ENCODE results near the gene DTX1. TPM values are rescaled to one million over a fixed set of nuclear protein-coding genes. Genes with fewer than 3 reads are reported as not detected.

The DTX1 gene
- total RNA-seq, 1 donor, result 5.2 TPM

DNA sequence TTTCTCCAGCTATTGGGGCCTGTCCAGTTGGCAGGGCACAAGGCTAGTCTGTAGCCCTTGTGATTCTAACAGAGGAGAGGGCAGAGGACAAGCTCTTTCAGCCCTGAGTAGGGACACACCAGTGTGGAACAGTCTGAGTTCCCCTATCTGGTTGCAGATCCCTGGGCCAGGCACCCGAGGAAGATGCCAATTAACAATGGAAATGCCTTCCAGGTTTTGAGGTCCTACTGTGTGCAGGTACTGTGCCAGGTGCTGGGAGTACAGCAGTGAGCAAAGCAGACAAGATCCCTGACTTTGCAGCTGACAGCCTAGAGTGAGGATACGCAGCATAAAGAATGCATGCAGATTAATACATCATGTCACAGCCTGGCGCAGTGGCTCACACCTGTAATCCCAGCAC lies 17.1 kb downstream of the DTX1 start:
- Histone ChIP-seq H3K4me1 (ENCODE audit: insufficient read depth, low read length) (peaks cover 42% of the 10 kb centered on the region), H3K27me3 (ENCODE audit: insufficient read depth, low read length) (peaks cover 2% of the 10 kb centered on the region), H3K9me3 (ENCODE audit: low read depth, low read length) (no peaks in the 10 kb centered on the region), H3K4me3 (ENCODE audit: low read length) (no peak overlapping the region)

GRCh38 chr12:113075137-113075683 lies 18.7 kb downstream of the DTX1 start:
- Histone ChIP-seq H3K9me3 (ENCODE audit: low read depth, low read length) (no peaks in the 10 kb centered on the region), H3K27me3 (ENCODE audit: insufficient read depth, low read length) (peaks cover 2% of the 10 kb centered on the region), H3K4me1 (ENCODE audit: insufficient read depth, low read length) (peaks cover 38% of the 10 kb centered on the region), H3K4me3 (ENCODE audit: low read length) (no peak overlapping the region)

GRCh38 chr12:113077057-113077858 lies 20.7 kb downstream of the DTX1 start:
- Histone ChIP-seq H3K27me3 (ENCODE audit: insufficient read depth, low read length) (peaks cover 2% of the 10 kb centered on the region), H3K4me3 (ENCODE audit: low read length) (no peak overlapping the region), H3K4me1 (ENCODE audit: insufficient read depth, low read length) (peaks cover 32% of the 10 kb centered on the region), H3K9me3 (ENCODE audit: low read depth, low read length) (no peaks in the 10 kb centered on the region)

GRCh38 chr12:113077859-113078255 lies 21.3 kb downstream of the DTX1 start:
- H3K9me3 ChIP-seq (ENCODE audit: low read depth, low read length), result no peaks in the 10 kb centered on the region
- H3K4me3 ChIP-seq (ENCODE audit: low read length), result no peak overlapping the region
- peaks cover 2% of the 10 kb centered on the region for H3K27me3 ChIP-seq (ENCODE audit: insufficient read depth, low read length)
- H3K4me1 ChIP-seq (ENCODE audit: insufficient read depth, low read length), result peaks cover 32% of the 10 kb centered on the region

DNA sequence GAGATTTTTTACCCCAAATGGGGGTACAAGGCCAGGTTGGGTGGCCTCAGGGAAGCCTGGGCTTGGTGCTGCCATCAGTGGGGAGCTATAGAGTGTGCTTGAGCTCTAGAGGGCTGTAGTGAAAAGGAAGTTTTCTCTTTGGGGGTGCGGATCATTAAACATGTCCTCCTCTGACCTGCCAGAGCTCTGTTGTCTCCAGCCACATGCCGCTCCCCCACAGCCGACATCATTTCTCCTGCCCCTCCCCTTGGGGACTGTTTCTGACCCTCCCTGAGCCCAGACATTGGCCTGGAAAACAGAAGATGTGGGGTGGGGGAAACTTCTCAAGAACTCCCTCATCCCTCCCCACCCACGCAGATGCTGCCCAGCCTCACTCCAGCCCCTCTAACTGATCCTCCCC lies 25.3 kb downstream of the DTX1 start:
- H3K27me3 ChIP-seq (ENCODE audit: insufficient read depth, low read length), result peaks cover 2% of the 10 kb centered on the region
- H3K4me1 ChIP-seq (ENCODE audit: insufficient read depth, low read length), result peaks cover 36% of the 10 kb centered on the region
- H3K4me3 ChIP-seq (ENCODE audit: low read length), result no peak overlapping the region
- no peaks in the 10 kb centered on the region for H3K9me3 ChIP-seq (ENCODE audit: low read depth, low read length)

GRCh38 chr12:113082486-113083148 lies 26.1 kb downstream of the DTX1 start:
- peaks cover 2% of the 10 kb centered on the region for H3K27me3 ChIP-seq (ENCODE audit: insufficient read depth, low read length)
- no peaks in the 10 kb centered on the region for H3K9me3 ChIP-seq (ENCODE audit: low read depth, low read length)
- peaks cover 44% of the 10 kb centered on the region for H3K4me1 ChIP-seq (ENCODE audit: insufficient read depth, low read length)
- H3K4me3 ChIP-seq (ENCODE audit: low read length), result no peak overlapping the region

DNA sequence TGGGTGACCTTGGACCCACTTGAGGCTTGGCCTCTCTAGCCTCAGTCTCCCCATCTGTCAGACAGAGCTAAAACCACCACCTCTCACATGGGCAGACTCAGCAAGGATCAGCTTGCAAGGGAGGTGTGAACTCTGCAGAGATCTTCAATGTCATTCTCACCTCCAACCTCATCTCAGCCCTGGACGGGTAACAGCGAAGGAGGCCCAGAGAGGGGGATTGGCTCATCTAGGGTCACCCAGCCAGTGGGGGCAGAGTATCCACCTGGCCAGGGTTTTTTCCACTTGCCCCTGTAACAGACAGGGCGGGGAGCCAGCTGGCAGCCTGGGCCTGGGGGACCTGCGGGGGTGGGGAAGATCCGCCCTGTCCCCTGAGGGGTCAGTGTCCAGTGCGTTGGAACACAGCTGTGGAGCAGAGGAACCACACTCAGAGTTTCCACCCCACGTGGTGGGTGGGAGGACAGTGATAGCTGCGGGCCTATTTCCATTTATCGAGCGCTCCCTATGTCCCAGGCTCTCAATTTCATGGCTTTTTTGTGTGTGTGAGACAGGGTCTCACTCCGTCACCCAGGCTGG lies 27.4 kb downstream of the DTX1 start:
- Histone ChIP-seq H3K4me3 (ENCODE audit: low read length) (no peak overlapping the region), H3K9me3 (ENCODE audit: low read depth, low read length) (no peaks in the 10 kb centered on the region), H3K4me1 (ENCODE audit: insufficient read depth, low read length) (peaks cover 50% of the 10 kb centered on the region), H3K27me3 (ENCODE audit: insufficient read depth, low read length) (no peaks in the 10 kb centered on the region)

DNA sequence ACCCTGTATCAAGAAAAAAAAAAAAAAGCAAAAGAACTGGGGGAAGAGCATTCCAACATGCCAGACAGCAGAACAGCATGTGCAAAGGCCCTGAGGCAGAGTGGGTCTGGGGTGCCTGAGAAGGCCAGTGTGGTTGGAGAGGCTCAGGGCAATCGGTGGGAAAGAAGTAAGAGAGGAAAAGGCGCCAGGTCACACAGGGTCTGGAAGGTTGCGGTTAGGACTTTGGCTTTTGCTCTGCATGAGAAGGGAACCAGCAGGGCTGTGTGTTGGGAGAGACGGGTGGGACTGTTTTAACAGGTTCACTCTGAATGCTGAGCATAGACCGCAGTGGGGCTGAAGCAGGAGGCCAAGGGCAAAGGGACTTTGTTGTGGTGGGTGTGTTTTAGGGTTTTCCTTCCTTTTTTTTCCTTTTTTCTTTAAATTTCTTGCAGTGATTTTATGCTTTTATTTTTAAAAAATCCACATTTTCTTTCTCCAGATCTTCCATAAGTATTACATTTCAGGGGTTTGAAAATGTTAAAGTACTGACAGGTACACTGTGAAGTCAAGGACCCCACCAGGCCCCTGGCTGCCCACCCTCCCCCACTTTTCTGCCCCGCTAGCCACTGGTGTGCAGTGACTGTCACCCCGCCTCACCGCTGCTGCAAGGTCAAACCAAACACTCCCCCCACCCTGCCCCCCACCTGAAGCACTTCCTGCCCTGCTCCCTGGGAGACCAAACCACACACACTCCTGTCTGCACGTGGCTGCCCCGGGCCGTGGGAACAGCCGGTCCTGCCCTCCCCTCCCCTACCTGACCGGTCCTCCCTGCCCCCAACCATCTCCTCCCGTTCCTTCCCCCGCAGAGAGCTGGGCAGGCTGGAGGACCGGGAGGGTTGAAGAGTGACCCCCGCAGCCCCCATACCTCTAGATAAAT lies 30.0 kb downstream of the DTX1 start:
- Histone ChIP-seq H3K4me3 (ENCODE audit: low read length) (no peak overlapping the region), H3K9me3 (ENCODE audit: low read depth, low read length) (no peaks in the 10 kb centered on the region), H3K27me3 (ENCODE audit: insufficient read depth, low read length) (no peaks in the 10 kb centered on the region), H3K4me1 (ENCODE audit: insufficient read depth, low read length) (peaks cover 71% of the 10 kb centered on the region)

DNA sequence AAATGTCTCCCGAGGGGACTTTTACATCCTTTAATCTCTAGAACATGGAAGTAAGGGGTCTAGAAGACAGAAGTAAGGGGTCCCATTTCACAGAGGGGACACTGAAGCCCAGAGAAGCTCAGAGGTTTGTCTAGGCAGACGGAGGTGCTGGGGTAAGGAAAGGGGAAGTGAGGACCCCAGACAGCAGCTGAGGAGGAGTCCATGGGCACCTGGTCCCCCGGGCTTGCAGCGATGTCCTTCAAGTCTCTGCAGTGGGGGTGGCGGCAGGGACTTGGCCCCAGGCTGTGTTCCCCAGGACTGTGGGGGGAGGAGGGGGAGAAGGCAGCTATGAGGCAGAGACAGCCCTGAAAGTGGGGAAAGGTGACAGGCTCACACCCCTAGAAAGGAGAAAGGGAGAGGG lies 30.7 kb downstream of the DTX1 start:
- no peak overlapping the region for H3K4me3 ChIP-seq (ENCODE audit: low read length)
- H3K9me3 ChIP-seq (ENCODE audit: low read depth, low read length), result no peaks in the 10 kb centered on the region
- H3K4me1 ChIP-seq (ENCODE audit: insufficient read depth, low read length), result peaks cover 78% of the 10 kb centered on the region
- H3K27me3 ChIP-seq (ENCODE audit: insufficient read depth, low read length), result peaks cover under 1% of the 10 kb centered on the region

DNA sequence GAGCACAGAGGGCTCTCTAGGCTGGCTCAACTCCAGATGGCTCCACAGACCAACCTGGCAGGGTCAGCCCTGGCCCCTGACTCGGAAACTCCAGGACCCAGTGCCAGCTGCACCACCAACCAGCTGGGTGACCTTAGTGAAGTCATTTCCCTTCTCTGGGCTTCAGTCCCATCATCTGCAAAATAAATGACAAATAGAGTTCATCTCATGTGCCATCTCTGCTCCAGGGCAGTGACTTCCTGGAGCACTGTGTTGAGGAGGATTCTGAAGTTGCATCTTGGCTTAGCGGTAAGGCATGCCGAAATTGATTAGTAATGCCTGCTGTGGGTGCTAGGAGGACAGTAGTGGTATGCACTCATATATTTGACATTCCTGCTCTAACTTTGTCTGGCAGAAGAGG lies 31.5 kb downstream of the DTX1 start:
- H3K4me1 ChIP-seq (ENCODE audit: insufficient read depth, low read length), result peaks cover 86% of the 10 kb centered on the region

GRCh38 chr12:113088971-113089756 lies 32.6 kb downstream of the DTX1 start:
- H3K4me3 ChIP-seq (ENCODE audit: low read length), result no peak overlapping the region
- H3K4me1 ChIP-seq (ENCODE audit: insufficient read depth, low read length), result peaks cover 81% of the 10 kb centered on the region
- H3K9me3 ChIP-seq (ENCODE audit: low read depth, low read length), result no peaks in the 10 kb centered on the region
- H3K27me3 ChIP-seq (ENCODE audit: insufficient read depth, low read length), result peaks cover 2% of the 10 kb centered on the region

More for the DNA sequence above, 31.5 kb downstream of the DTX1 start:
- Histone ChIP-seq H3K9me3 (ENCODE audit: low read depth, low read length) (no peaks in the 10 kb centered on the region), H3K4me3 (ENCODE audit: low read length) (no peak overlapping the region), H3K27me3 (ENCODE audit: insufficient read depth, low read length) (peaks cover 2% of the 10 kb centered on the region)

DNA sequence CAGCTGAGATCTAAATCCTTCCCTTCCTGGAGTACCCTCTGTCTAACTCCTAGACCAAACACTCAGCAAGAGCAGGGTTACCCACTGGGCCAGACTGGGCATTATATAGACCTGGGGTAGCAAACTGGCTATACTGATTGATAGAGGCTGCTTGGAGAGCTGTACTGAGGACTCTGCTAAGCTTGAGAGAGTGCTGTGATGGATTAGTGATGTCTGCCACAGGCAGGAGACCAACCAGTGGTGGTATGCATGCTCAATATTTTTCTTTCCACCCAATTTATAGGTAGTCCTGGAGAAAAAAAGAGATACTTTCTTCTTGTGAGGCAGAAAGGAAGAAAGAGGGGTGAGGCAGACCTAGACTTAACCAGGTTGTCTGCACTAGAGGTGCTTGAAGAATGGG lies 33.3 kb downstream of the DTX1 start:
- peaks cover 2% of the 10 kb centered on the region for H3K27me3 ChIP-seq (ENCODE audit: insufficient read depth, low read length)
- peaks cover 78% of the 10 kb centered on the region for H3K4me1 ChIP-seq (ENCODE audit: insufficient read depth, low read length)
- no peak overlapping the region for H3K4me3 ChIP-seq (ENCODE audit: low read length)
- H3K9me3 ChIP-seq (ENCODE audit: low read depth, low read length), result no peaks in the 10 kb centered on the region

DNA sequence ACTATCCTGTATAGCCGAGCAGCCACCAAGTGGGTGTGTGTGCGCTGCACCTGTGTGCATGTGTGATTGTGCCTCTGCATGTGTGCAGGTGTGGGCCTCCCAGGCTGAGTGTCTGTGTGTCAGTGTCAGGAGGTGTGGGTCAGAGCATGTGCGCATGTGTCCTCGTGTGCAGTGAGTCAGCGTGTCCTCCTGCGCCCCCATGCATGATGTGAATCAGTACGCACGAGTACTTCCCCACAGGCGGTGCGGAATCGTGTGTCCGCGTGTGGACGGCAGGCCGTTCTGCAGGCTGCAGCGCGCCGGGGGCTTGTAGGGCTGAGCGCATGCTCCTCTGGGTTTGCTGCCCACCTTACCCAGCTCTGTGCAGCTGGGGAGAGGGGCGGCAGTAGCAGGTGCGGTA lies 34.2 kb downstream of the DTX1 start:
- peaks cover 2% of the 10 kb centered on the region for H3K27me3 ChIP-seq (ENCODE audit: insufficient read depth, low read length)
- H3K9me3 ChIP-seq (ENCODE audit: low read depth, low read length), result no peaks in the 10 kb centered on the region
- H3K4me3 ChIP-seq (ENCODE audit: low read length), result no peak overlapping the region
- peaks cover 71% of the 10 kb centered on the region for H3K4me1 ChIP-seq (ENCODE audit: insufficient read depth, low read length)

- Histone ChIP-seq H3K9me3 (ENCODE audit: low read depth, low read length) (no peaks in the 10 kb centered on the region), H3K27me3 (ENCODE audit: insufficient read depth, low read length) (peaks cover 2% of the 10 kb centered on the region), H3K4me1 (ENCODE audit: insufficient read depth, low read length) (peaks cover 63% of the 10 kb centered on the region), H3K4me3 (ENCODE audit: low read length) (no peak overlapping the region)
These were observed 35.0 kb downstream of the DTX1 start for GRCh38 chr12:113091506-113091905.
